Stimulated activated CD4-positive, alpha-beta T cell treated with anti-CD3 and anti-CD28 coated beads, Interleukin-4, amount 100 ng/mL, for 48 hours (primary cell): ENCODE data around the gene BICRA.

Experiments used
- DNase-seq, 2 donors: peaks; one replicate each; pipeline ENCODE4 v3.0.0-alpha.2; 2020; ENCODE audit warnings: low read depth in 2 of 2

BICRA gene

GRCh38 chr19:47693903-47694302 is 85.0 kb downstream of the BICRA start:
- no peak for DNase-seq

- DNase-seq: no peak
Observed at GRCh38 chr19:47694466-47695273, 85.7 kb downstream of the BICRA start.

- DNase-seq: no peak
Observed at GRCh38 chr19:47695533-47696262, 86.8 kb downstream of the BICRA start.

- no peak for DNase-seq
Observed at GRCh38 chr19:47696635-47697034, 87.7 kb downstream of the BICRA start.

GRCh38 chr19:47697863-47698609 is 89.1 kb downstream of the BICRA start:
- peak; percentile 40 to 45 for DNase-seq

- no peak for DNase-seq
Observed at GRCh38 chr19:47698631-47699359, 89.9 kb downstream of the BICRA start.

- DNase-seq: peak; percentile 50 to 60
Observed at GRCh38 chr19:47699360-47699917, 90.5 kb downstream of the BICRA start.

- no peak for DNase-seq
Observed at GRCh38 chr19:47700934-47701716, 92.2 kb downstream of the BICRA start.

GRCh38 chr19:47701717-47702552 is 93.0 kb downstream of the BICRA start:
- DNase-seq: no peak

GRCh38 chr19:47702671-47703070 is 93.7 kb downstream of the BICRA start:
- DNase-seq: no peak

GRCh38 chr19:47703301-47703700 is 94.4 kb downstream of the BICRA start:
- no peak for DNase-seq

GRCh38 chr19:47704024-47704423 is 95.1 kb downstream of the BICRA start:
- DNase-seq: no peak

GRCh38 chr19:47704656-47705055 is 95.7 kb downstream of the BICRA start:
- DNase-seq: no peak

- DNase-seq: peak; percentile 72 to 78
Observed at GRCh38 chr19:47707135-47707925, 98.4 kb downstream of the BICRA start.

GRCh38 chr19:47711652-47712242 is 102.8 kb downstream of the BICRA start:
- no peak for DNase-seq

GRCh38 chr19:47713046-47714021 is 104.4 kb downstream of the BICRA start, which contains the start of gene EHD2:
Gene EHD2 (plus strand): TSS chr19:47713422. CDS start chr19:47716613, 3,191 bp downstream.
- peak; percentile 39 to 44 for DNase-seq

- no peak for DNase-seq
Observed at GRCh38 chr19:47714339-47714738, 105.4 kb downstream of the BICRA start.
